Measurements from ENCODE around the gene REEP5. TPM values are rescaled to one million over a fixed set of nuclear protein-coding genes. Genes with fewer than 3 reads are reported as not detected.
A peak's percentile ranks its signal among the peaks of the same experiment; 100 is the strongest.
"Not testable (repeated sequence)": the region's sequence is repeated elsewhere in the genome, so short reads cannot be mapped to it uniquely, and the experiment has no call there.

The REEP5 gene
- total RNA-seq, 4 donors from 2014 or later = 65.7 to 91.6 (median 79.0) TPM

DNA sequence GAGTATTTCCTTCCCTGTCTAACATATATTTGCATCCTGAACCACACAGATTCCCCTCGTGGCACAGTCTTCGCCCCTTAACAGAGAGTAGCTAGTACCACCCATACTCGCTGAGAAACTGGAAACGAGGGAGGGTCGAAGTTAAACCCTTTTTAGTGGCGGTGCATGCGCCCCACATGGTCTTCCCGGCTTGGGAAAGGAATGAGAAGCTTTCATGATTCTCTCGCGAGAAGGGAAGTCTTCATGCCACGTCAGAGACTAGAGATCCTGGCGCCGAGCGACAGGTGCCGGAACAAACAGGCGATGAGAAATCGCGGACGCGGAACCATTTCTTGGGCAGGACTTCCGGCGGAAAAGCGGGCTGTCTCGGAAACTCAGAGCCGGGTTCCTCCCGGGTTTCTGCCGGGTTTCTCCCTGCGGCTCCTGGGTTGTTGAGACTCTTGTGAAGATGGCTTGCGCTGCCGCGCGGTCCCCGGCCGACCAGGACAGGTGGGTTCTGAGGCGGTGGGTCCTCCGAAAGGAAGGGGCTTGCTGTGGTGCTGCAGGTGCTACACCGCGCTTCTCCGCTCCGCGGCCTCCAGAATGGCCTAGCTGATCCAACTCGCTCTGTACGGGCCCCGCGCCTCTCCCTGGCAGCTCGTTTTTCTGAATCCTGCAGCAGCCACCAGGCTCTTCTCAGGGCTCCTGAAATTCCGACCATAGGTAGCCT lies 60.9 kb downstream of the REEP5 start, which contains the start of gene SRP19:
Gene SRP19, plus strand, starts transcription at position 359 of the 709 bp plus-strand sequence. Its CDS starts 90 bp downstream, at position 449.
- no peaks in the 10 kb centered on the region for H3K27me3 ChIP-seq
- H3K4me1 ChIP-seq = peaks cover 31% of the 10 kb centered on the region
- 2% methylated on average over 39 of the region's 47 CpGs for WGBS

GRCh38 chr5:112860571-112860928 lies 61.5 kb downstream of the REEP5 start:
- H3K36me3 ChIP-seq = peaks cover 16% of the 10 kb centered on the region
- not testable (repeated sequence) for DNase-seq (ENCODE audit: low spot score in 2 of 2)
- WGBS = 70% methylated on average over 11 of the region's 11 CpGs

More for the DNA sequence above, 60.9 kb downstream of the REEP5 start, which contains the start of gene SRP19:
- Histone ChIP-seq H3K9me3 (no peaks in the 10 kb centered on the region), H3K4me3 (peak within 1 kb of the TSS; percentile 77), H3K27ac (peak within 1 kb of the TSS; percentile 86), H3K36me3 (peaks cover 21% of the 10 kb centered on the region)
- peak; percentile 38 for TF ChIP-seq EP300 (IDR thresholded peaks at IDR 0.05)
- peak in 2 of 3 donors; percentile 43 to 52 for TF ChIP-seq POLR2AphosphoS5 (IDR thresholded peaks at IDR 0.05)
- TF ChIP-seq POLR2A (IDR thresholded peaks at IDR 0.05) = peak in 1 of 2 donors; percentile 79
- no peak for TF ChIP-seq CTCF (IDR thresholded peaks at IDR 0.05)
- DNase-seq (ENCODE audit: low spot score in 2 of 2) = peak; percentile 96

GRCh38 chr5:112857866-112858265 lies 64.2 kb downstream of the REEP5 start:
- H3K9me3 ChIP-seq = no peaks in the 10 kb centered on the region
- H3K27me3 ChIP-seq = peaks cover 5% of the 10 kb centered on the region
- no peak overlapping the region for H3K4me3 ChIP-seq
- DNase-seq (ENCODE audit: low spot score in 2 of 2) = no peak
- TF ChIP-seq POLR2A (IDR thresholded peaks at IDR 0.05) (no peak), POLR2AphosphoS5 (IDR thresholded peaks at IDR 0.05) (no peak), CTCF (IDR thresholded peaks at IDR 0.05) (no peak), EP300 (IDR thresholded peaks at IDR 0.05) (no peak)
- H3K27ac ChIP-seq = no peak overlapping the region
- H3K4me1 ChIP-seq = peaks cover 20% of the 10 kb centered on the region
- no peaks in the 10 kb centered on the region for H3K36me3 ChIP-seq

More at GRCh38 chr5:112860571-112860928, 61.5 kb downstream of the REEP5 start:
- peak overlapping the region; percentile 77 for H3K4me3 ChIP-seq
- H3K4me1 ChIP-seq = peaks cover 31% of the 10 kb centered on the region
- not testable (repeated sequence) for H3K27me3 ChIP-seq, H3K9me3 ChIP-seq
- peak overlapping the region; percentile 86 for H3K27ac ChIP-seq

DNA sequence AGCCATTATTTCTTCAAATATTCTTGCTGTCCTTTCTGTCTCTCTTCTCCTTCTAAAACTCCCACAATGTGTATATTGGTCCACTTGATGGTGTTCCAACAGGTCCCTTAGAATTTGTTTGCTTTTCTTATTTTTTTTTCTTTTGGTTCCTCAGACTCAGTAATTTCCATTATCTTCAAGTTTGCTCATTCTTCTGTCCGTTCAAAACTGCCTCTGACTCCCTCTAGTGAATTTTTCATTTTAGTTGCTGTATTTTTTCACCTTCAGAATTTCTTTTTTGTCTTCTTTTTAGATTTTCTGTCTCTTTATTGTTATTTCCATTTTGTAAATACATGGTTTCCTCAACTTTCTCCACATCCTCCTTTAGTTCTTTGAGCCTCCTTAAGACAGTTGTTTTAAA lies 67.4 kb downstream of the REEP5 start:
- WGBS = 90% methylated on average over 1 of the region's 1 CpG
- no peaks in the 10 kb centered on the region for H3K9me3 ChIP-seq
- H3K4me1 ChIP-seq = no peaks in the 10 kb centered on the region
- no peak overlapping the region for H3K4me3 ChIP-seq
- no peak for TF ChIP-seq EP300 (IDR thresholded peaks at IDR 0.05)
- no peak for TF ChIP-seq POLR2A (IDR thresholded peaks at IDR 0.05)
- no peak for TF ChIP-seq POLR2AphosphoS5 (IDR thresholded peaks at IDR 0.05)
- no peak for TF ChIP-seq CTCF (IDR thresholded peaks at IDR 0.05)
- no peak for DNase-seq (ENCODE audit: low spot score in 2 of 2)
- no peaks in the 10 kb centered on the region for H3K36me3 ChIP-seq
- H3K27ac ChIP-seq = no peak overlapping the region
- H3K27me3 ChIP-seq = peaks cover 5% of the 10 kb centered on the region

GRCh38 chr5:112849912-112850311 lies 72.1 kb downstream of the REEP5 start:
- WGBS = 66% methylated on average over 2 of the region's 2 CpGs
- Histone ChIP-seq H3K9me3 (no peaks in the 10 kb centered on the region), H3K36me3 (no peaks in the 10 kb centered on the region), H3K27me3 (peaks cover 5% of the 10 kb centered on the region), H3K4me1 (peaks cover 6% of the 10 kb centered on the region), H3K4me3 (no peak overlapping the region), H3K27ac (no peak overlapping the region)
- no peak for TF ChIP-seq CTCF (IDR thresholded peaks at IDR 0.05)
- TF ChIP-seq EP300 (IDR thresholded peaks at IDR 0.05) = no peak
- no peak for TF ChIP-seq POLR2A (IDR thresholded peaks at IDR 0.05)
- TF ChIP-seq POLR2AphosphoS5 (IDR thresholded peaks at IDR 0.05) = no peak
- DNase-seq (ENCODE audit: low spot score in 2 of 2) = no peak
